Islet of Langerhans (tissue), 1 donor: ENCODE data around the gene RREB1.

Source experiments
- FAIRE-seq: peaks from one replicate; lab custom pipeline; 2011; peaks lifted over from hg19 to GRCh38; lab: Jason Lieb, UNC

RREB1 gene

GRCh38 chr6:7196685-7197283 is 89.0 kb downstream of the RREB1 start:
- FAIRE-seq, result no peak

GRCh38 chr6:7197747-7198146 is 90.0 kb downstream of the RREB1 start:
- FAIRE-seq, result no peak

- no peak for FAIRE-seq
These were observed 91.4 kb downstream of the RREB1 start for GRCh38 chr6:7198833-7199800.

GRCh38 chr6:7200598-7201443 is 93.1 kb downstream of the RREB1 start:
- FAIRE-seq, result no peak

DNA sequence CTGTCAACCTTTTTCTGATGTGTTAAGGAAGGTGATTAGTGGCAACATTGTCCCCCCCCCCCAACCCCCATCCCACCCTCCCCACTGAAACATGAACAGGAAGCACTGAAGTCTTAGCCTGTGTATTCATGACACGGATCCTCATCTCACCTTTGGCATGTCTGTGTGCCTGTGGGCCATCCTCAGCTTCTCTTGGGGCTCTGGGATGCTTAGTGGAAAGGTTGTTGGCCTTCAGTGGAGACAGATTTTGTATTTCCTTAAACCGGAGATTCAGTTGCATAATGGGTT is 93.6 kb downstream of the RREB1 start:
- no peak for FAIRE-seq

GRCh38 chr6:7201732-7202541 is 94.2 kb downstream of the RREB1 start:
- no peak for FAIRE-seq

GRCh38 chr6:7202950-7203349 is 95.2 kb downstream of the RREB1 start:
- FAIRE-seq, result no peak

DNA sequence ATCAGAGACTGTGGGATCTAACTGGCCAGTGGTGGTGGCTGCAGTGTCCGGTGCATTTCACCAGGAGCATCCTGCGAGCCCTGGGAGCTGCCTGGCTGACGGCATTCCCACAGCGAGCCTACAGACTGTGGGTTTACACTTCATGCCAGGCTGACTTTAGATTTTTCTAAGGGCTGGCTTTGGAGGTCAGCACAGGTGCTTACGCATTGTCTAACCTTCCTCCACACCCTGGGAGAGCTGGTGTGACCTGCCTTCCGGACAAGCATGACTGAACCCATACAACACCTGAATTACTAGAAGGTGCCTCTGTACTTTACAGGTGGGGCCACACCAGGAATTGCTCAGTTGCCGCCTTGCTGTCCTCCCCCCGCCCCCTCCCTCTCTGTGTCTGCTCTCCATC is 96.2 kb downstream of the RREB1 start:
- no peak for FAIRE-seq

DNA sequence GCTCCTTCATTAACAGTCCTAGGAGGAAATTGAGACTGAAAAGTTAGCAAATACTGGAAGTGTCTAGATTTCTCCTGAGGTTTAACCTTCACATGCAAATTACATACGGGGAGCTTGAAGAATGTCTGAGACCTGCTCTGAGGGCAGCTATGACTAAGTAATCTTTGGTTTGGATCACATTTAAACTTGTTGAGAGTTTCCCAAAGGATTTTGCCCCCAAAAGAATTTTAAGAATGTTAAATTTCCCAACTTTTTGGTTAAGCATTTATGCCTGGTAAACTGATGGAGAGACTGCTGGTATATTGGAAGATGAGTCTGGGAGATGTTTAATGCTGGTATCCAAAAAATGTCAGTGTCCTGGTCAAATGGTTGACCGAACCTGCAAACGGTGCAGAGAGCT is 97.0 kb downstream of the RREB1 start:
- no peak for FAIRE-seq

- no peak for FAIRE-seq
These were observed 100.0 kb downstream of the RREB1 start for GRCh38 chr6:7207720-7208119.

GRCh38 chr6:7213416-7213815 is 105.7 kb downstream of the RREB1 start:
- FAIRE-seq, result no peak

GRCh38 chr6:7214468-7214867 is 106.7 kb downstream of the RREB1 start:
- no peak for FAIRE-seq

GRCh38 chr6:7215131-7215530 is 107.4 kb downstream of the RREB1 start:
- FAIRE-seq, result no peak

DNA sequence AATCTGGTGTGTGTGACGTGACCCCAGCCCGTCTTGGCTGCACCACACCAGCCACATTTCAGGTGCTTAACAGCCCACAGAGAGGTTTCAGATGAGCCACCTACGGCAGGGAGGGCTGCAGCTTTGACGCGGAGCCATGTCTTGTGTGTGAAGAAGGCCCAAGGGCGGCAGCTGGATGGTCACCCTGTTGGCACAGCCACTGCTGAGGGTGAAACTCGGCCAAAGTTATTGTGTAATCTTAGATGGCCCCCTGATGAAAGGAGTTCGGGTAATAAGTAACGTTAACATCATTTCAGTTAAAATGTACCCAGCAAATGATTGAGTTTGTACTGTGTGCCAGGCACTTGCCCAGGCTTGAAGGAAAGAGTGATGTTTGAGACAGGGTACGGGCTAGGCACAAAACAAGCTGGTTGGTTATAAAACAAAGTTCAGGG is 108.1 kb downstream of the RREB1 start:
- FAIRE-seq, result no peak

DNA sequence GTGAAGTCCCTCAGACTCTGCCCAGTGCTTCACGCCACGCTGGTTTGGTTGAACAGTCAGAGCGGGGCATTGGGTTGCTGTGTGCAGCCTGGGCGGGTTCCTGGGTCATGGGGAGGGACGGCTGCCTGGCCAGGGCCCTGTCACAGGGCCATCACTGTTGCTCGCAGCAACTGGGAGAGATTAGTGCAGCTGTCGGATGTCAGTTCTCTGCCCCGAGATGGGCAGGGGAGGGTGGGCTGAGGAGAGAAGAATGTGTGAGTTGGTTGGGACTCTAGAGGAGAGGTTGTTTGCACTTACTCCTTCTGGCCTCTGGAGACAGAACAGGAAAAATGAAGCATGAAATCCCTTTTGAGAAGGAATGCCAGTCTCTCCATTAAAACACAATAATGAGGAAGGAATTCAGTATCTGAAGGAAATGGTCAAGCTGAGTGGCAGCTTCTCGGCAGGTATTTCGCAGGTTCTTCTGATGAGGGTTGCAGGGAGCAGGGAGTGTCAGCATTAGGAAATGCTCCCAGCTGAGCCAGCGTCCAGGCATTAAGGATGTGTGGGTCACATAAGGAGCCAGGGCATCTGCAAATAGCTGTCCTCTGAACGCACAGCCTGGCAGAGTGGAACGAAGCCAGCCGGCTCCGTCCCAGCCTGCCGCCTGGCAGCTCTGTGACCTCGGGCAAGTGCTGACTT is 109.3 kb downstream of the RREB1 start:
- no peak for FAIRE-seq

- FAIRE-seq, result no peak
These were observed 110.7 kb downstream of the RREB1 start for GRCh38 chr6:7218406-7218988.

DNA sequence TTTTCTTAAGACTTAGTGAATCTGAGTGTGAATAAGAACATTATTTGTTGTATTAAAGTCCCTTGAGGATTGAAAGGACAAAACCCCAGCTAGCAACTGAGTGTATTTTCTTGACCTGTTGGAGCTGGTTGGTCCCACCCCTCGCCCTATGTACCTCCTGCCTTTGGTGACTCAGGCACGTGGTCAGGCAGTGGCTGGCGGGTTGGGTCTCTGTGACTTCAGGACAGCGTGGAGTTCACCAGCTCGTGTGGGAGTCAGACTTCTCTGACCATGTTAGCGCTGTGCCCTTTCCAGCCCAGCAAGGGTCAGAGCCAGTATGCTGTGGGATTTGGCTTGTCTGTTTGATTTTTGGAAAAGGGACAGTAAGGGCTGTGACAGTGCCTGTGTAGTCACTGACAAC is 111.5 kb downstream of the RREB1 start:
- FAIRE-seq, result no peak

DNA sequence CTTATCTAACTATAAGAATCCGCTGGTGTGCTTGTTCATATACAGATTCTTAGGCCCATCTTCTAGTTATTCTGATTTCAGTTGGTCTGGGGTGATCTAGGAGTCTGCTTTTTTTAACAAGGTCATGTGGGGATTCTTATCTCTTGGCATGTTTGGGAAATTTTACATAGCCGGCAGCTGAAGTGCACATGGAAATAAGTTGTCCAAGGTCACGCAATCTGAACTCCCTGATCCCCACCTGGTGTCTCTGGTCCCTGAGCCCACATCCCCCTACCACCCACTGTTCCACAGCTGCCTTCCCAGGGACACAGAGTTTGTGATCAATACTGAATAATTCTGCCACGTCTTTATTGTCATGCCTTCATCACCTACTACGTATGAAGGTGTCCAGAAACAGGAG is 114.4 kb downstream of the RREB1 start:
- no peak for FAIRE-seq

DNA sequence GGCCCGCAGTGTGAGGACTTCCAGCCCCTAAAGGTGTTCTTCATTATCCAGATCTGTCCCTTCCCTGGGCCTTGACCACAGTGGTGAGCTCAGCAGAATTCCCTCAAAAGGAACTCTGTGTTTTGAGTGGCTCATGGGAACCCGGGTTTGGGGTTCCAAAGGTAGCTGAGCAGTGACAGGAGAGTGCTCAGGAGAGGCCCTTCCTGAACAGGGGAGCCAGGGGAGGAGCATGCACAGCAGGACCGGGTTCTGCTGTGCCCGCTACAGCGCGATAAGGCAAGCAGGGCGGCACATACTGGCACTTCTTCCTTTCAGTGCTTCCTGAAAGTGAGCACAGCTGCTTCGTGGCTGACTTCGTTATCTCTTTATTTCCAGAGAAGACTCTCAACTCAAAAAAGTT is 117.0 kb downstream of the RREB1 start:
- FAIRE-seq, result no peak

- FAIRE-seq, result no peak
These were observed 121.1 kb downstream of the RREB1 start for GRCh38 chr6:7228662-7229375.
